CD4-positive, alpha-beta T cell treated with Interleukin-12 subunit alpha and Interleukin-12 subunit beta, for 1 hour (primary cell): ENCODE measurements around the gene POU4F1.

ENCODE experiments used
- DNase-seq: peaks from one replicate; pipeline ENCODE4 v3.0.0-alpha.2; 2020

Gene POU4F1

DNA sequence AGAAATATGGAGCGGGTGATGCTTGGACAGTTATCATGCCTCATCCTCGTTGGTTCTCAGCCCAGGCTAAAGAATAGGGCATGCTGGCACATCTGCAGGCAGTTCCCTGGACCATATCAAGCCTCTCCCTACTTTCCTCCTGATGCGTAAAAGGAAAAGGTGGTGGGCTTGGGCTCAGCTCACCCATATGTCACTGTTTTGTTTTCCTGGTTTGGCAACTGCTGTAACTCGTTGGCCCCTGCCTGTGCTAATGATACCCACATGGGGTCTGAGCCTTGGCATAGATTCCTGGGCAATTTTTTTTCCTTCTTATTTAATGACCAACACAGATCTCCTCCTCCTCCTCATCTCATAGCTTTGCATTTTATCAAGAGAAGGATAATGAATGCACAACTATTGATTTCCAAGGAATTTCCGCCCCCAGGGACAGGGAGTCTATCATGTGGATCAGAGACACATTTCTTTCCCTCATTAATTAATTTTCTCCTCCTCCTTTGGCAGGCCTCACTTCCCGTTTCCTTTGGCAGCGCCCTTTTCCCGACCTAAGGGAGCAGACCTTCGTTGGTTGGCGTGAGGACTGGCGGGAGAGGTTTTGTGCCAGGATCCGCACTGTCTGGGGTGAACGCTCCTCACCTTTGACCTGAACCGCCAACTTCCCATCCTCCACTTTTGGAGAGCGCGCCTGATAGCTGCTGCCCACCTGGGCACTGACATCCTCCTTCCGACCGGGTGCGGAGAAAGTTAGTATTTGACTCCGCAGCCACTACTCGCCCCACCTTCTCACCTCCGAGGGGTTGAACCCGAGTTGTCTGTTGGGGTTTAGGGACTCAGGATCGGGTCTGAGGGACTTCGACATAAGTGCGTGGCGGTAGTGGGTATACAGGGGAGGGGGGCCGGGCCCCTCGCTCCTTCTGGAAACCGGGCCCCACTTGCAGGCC lies 3.4 kb upstream of the POU4F1 start:
- DNase-seq, result no peak

DNA sequence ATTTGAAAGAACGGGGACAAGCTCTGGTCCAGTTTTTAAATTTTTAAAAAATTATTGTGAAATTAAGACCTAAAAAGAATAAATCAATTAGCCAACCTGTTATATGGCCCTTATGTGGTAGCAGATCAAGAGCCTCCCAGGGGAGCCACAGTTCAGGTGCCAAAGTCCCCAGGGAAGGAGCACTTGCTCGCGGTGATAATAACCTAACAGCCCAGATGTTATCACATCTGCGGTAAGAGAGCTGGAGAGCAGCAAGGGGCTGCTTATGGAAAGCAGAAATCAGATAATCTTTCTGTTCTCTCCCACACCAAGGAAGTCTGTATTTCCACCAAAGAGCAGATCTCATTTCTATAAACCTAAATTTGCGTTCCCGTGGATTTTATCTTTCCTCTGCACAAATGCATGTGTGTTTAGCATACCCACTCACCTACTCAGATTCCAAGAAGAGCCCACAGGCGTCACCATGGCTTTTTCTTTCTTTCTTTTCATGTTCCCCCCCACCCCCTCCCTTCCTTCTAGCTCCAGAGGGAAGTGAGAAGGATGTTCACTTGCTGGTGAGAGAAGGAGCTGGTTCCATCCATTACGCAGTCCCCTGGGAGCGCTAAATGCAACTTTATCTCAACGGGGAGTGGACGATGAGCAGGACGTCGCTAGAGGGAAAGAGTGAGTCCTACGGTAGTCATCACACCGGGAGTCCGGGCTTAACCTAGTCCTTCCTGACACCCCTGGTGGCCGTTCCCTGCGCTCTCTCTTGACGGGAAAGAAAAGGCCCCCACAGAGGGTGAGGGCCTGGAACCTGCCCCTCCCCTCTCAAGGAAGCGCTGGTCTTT lies 1.6 kb upstream of the POU4F1 start:
- no peak for DNase-seq

DNA sequence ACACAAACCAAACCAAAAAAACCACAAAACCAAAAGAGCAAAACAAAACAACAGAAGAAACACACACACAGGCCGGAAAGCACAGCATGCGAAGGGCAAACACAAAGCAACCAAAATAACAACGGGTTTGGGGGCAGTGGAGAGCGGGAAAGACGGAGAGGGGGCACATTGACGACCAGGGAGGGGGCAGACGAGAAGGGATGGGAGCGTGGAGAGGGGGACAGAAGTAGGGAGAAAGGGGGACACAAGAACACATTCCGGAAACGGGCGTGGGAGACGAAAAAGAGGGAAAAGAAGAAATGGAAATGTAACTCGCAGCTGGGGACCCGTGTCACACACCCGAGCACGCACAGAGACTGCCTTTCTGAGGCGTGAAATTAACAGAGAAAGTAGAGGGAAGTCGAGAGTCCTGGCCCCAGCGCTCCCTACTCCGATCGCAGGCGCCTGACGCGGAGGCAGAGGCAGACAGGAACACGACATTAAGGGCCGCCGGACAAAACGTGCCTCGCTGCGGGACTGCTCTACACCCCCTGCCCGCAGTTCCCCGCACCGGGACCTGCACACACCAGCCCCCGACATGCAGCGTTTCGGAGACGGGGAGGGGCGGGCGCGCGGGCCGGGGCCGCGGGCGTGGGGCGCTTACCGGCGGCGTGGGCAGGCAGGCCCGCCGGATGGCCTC lies 652 bp downstream of the POU4F1 start:
- DNase-seq, result no peak

DNA sequence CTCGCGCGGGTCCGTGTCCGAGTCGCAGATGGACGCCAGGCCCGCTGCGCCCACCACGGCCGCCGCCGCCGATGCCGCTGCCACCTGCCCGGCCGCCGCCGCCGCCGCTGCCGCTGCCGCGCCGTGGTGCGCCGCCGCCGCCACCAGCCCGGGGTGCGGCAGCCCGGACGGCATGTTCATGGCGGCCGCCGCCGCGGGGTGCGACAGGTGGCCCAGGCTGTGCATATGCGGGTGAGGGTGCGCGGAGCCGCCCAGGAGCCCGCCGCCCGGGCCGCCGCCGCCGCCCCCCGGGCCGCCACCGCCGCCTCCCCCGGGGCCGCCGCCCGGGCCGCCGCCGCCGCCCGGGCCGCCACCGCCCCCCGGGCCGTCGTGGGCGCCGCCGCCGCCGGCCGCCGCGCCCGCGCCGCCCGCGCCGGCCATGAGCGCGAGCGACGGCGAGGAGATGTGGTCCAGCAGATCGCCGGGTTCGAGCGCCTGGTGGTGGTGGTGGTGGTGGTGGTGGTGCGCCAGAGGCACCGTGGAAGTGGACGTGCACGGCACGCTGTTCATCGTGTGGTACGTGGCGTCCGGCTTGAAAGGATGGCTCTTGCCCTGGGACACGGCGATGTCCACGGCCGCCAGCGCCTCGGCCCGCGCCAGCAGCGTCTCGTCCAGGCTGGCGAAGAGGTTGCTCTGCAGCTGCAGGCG lies 1.3 kb downstream of the POU4F1 start:
- no peak for DNase-seq

DNA sequence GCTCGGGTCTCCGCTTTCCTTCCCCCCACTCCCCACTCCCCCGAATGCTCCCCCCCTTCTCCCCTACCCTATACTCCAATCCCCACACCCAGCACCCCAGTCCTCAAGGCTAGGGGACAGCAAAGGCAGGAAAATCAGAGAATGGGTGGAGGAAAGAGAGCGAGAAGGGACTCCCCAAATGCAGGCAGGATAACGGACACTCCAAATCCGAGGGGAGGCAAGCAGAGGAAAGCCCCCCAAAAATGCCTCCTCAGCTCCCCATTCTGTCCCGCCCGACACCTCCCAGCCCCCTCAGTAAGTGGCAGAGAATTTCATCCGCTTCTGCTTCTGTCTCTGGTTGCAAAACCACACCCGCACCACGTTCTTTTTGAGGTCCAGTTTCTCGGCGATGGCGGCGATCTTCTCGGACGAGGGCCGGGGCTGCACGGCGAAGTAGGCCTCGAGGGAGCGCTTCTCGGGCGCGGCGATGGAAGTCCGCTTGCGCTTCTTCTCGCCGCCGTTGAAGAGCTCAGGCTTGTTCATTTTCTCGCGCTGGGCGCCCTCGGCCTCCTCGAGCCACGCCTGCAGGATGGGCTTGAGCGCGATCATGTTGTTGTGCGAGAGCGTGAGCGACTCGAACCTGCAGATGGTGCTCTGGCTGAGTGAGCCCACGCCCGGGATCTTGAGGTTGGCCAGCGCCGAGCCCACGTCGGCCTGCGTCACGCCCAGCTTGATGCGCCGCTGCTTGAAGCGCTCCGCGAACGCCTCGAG lies 2.1 kb downstream of the POU4F1 start:
- no peak for DNase-seq

DNA sequence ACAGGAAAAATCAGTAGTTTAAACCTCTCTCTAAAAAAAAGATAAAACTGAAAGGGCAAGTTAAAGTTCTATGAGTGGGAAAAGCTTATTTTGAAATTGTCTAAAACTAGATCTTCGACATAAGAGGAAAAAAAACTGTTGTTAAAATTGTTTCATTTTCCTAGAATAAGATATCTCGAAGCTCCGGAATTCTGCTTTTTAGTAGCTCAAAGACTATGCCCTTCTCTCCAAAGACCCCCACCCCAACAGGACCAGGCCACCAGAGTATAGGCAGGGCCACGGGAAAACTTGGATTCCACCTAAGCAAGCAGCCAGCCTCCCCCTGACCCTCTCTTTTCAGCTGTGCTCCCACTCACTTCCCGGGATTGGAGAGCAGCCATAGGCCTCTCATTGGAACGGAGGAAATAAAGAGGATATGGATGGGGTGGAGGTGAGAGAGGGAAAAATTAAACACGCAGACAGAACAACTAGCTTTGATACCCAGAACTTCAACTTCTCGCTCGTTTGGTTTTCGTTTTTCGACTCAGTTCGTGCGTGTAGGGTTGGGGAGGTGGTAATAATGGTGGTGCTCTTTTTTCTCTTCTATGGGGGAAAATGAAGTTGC lies 3.0 kb downstream of the POU4F1 start:
- no peak for DNase-seq

DNA sequence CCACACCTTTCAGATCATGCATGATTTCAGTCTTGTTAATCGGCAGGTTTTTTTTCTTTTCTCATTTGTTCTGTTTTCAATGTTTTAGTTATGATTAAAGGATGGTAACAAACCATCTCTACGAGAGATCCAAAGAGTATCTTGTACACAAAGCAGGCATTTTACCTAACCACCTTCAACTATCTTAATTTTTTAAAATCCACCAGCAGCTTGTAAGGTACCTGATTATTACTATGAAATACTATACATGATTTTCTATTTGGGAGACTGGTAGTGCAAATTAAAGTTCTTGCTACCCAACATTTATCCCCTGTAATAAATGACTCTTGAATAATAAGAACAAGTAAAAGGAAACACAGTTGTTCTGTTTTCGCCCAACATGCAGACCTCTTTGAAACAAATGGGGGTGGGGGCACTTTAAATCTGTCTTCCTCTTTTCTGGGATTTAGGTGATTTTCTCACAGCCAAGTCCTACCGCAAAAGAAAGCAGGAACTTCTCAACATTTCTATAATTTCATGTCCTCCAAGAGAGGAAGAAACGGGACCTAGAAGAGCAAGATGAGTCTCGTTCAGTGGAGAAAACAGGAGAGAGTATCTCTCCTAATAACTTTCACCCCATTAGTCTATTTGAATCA lies 3.6 kb downstream of the POU4F1 start:
- DNase-seq, result no peak

DNA sequence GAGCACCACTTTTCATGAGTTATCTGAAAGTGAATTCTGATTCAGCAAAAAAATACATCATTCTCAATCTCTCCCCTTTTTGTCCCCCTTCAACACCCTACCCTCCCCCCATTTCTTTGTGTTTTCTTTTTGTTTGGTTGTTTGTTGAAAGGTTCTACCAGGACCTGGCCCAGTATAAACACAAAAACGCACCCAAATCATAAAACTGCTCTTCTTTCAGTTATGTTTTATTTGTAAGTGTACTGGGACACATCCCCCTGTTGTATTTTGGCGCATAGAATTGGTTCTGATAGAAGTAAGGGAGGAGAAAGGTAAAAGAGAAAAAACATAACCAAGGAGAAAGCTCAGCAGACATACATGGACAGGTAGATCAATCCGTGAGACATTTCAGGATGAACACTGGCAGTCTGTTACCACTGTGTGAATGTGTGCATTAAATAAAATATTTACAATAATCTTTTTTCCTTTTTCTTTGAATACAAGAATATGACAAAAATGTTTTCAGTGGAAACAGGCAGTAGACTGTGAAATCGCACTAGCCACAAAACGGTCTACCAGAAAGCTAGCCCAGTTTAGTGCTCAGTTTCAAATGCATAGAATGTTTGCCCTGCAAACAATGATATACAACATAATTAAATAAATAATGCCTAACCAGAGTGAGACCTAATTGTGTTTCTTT lies 4.2 kb downstream of the POU4F1 start:
- DNase-seq, result no peak

DNA sequence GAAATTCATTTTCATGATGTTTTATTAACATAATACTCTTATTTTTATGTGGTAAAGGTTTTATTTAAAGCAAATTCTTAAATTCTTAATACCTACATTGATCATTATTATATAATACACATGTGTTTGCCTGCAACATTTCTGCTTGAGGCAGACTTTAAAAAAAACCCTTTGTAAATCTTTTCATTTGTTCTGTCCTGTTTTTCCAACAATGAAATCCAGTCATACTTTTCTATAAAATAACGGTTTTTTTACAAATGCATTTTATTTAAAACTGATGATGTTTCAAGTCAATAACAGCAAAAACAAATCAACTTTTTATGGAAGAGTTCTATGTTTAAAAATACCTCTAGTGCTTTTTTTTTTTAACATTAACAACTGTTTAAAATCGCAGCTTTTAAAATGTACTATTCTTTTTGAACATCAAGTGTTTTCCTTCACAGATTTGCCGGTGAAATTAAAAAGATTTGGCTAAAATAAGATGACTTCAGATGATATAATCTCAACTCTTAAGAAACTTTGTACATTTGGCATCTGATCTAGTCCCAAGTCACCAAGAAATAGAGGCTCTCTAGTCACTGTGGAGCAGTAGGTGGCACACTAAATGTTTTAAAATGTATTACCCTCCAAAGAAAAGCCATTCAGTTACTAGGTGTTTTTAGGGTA lies 5.1 kb downstream of the POU4F1 start:
- no peak for DNase-seq

DNA sequence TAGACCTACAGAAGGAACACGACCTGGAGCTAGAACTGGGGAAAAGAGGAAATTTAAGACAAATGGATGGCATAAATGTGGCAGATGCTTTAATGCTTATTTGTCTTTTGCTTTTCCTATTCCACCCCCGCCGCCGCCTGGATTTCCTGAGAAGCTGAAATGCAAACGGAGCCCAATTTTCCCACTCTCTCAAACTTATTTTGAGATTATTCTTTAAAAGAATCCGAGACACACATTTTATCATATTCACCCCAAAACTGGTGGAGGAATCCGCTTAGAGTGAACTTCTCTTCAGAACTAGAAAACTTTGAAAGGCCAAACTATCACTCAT lies 5.8 kb downstream of the POU4F1 start:
- DNase-seq, result no peak

DNA sequence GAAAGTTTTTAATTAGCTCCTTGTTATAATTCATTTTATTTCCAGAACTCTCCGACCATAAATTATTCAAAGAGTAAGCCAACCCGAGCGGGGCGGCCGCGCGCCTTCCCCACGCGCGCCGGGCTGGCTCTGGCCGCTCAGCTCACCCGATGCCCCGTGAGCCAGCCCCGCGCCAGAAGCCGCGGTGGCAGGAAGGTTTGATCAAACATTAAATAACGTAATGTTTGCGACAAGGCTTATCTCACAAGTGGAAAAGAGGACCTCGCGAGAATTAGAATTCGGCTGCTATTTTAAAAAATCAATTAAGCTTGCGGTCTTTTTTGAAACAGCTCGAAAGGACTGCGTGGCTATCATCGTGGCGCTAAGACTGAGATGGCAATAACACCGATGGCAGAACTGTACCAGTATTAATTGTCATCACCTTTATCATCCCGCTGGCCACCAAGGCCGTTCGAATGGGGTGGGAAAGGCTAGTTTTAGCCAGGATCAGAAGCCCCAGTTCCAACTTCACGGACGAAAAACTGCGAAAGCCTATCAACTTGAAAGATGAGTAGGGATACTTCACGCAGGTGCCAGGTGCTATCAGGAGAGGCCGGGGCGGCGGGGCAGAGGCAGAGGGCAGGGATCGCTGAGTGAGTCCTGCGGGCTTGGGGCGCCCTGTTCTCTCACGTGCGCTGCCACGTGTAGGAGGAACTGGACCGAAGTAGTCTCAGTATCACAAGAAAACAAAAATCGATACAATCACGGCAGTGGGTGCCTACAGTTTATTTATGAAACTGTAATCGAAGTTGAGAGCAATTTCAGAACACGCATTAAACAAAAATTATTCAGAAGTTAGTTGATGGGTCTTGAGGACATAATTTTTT lies 6.4 kb downstream of the POU4F1 start:
- DNase-seq, result no peak

DNA sequence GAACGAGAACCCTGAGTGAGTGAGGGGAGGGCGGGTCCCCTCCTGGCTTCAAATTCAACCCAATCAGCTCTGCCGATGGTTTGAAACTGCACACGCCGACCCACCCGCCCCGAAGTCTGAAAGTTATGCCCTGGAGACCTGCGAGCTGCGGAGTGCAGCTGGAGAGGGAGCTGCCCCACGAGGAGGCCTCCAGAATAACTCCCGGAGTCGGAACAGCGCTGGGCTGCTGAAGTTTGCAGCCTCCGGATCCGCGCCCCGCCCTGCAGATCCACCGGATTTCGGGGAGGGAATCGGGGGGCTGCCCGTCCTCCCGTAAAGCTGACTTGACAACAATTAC lies 7.0 kb downstream of the POU4F1 start:
- DNase-seq, result no peak

DNA sequence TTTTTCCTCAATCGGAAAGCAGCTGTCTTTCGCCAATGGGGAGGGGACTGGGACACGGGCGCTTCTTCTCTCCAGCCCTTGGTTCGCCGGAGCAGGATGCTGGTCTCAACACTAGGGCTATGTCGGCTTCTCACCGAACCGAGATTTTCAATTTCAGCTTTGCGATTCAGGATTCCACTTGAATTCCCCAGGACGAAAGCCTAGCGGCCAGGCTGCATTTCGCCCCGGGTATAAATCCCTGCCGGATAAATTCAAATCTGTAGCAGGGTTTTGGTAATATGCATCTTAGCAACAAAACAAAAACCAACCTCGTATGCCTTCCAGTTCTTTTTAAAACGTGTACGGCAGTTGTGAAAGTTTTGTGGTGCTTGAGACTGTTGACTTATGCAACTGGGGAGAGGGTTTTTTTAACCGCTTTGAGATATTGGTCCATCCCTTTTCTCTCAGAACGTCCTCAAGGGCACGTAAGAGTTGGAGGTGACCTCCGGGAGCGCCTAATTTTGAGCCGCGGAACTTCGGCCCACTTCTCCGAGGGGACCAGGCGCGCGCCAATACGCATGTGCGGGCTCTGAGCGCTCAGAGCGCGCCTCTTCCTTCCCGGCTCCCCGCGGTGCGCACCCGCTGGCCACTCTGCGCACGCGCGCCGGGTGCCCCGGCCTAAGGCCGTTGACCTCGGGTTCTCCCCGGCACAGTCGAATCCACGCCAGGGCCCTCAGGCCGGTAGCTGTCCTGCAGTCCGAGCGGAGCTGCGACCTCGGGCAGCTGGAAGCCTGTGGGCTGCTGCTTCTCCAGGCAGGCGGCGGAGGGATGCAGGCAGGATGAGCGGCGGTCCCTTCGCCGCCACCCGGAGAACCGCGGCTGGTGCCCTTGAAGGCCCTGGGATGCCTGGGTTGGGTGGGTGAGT lies 7.6 kb downstream of the POU4F1 start:
- DNase-seq, result no peak

DNA sequence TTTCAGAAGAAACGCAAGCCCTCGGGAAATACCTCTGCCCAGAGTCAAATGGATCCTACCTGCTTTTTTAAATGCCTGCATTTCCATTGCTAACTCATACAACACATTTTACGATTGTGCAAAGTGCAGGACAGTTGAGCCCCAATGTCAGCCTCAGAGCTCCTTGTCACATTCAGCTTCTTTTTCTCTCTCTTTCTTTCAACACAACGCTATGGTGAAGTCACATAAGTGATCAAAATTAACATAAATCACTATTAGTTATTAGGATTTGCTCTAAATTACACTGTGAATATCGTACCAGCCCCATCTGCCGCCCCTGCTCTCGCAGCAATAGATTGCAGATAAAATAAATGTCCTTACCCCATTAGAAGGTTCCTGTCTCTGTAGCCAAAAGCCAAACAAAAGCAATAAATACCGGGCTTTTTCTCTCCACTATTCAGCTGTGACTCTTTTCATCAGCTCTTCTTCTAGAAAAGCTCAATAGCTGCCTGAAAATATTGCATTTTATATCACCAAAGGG lies 8.8 kb downstream of the POU4F1 start:
- DNase-seq, result no peak

DNA sequence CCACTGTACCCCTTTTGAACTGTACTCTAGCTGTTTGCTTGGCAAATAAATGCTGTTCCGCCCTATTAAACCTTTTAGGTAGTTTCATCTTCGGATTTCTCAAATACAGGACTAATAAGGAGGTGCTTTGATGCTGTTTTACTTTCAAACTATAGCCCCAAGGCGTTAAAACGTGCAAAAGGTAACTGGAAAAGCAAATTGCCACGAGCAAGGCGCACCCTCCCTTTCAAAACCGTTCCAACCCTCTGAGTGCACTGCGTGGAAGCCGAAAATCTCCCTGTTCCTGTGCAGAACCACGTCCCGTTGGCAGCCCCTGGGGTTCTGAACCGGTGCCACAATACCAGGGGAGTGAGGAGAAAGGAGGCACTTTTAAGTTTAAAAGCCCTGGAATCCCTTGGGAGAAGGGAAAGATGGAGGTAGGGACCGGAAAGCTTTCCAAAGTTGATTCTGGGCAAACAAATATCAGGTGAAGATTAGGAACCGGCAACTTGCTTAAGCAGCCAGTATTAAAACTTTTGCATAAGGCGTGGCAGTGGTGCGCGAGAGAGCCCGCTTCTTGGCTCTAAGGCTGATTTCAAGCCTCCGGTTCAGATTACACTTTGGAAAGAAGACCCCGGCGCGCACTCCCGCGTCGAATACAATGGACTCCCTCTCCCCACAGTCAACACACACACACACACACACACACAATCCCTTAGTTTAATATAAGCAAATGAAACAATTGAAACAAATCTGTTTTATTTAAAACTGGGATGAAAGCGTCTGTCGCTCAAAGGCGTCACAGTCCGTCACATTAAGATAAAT lies 9.5 kb downstream of the POU4F1 start:
- DNase-seq, result no peak

DNA sequence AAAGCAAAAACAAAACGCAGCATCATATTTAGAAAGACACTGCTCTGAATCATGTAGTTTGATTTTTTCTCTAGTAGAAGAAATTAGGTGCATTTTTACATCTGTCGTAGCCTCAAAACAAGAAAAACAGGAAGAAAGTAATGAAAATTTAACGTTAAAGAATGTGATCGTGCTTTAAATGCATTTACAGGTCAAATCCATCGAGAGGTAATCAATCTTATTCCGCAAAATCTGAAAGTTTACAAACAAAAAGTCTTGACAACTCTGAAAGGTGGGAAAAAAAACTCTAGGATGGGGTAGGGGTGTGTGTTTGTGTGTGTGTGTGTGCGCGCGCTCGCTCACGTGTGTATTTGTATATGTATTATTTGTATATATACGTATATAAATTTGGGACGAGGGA lies 10.2 kb downstream of the POU4F1 start:
- no peak for DNase-seq

DNA sequence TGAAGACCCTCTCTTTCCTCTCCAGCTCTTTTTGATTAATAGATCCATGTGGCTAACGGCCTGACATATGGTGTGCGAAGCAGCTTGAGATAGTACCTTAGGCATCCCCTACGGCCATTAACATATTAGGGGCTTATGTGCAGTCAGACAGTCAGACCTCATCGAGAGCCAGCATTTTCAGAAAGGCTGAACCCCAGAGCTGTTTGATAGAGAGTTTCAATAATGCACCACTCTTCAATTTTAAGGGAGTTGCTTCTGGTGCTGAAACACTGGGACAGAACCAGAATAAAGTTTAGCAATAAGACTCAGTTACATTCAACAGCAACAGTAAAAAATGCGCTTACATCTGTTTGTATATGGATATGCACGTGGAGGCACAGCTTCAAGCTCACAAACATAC lies 10.8 kb downstream of the POU4F1 start:
- DNase-seq, result no peak
